Peyer's patch (tissue), 4 donors: Measurements from ENCODE around the gene GPS1. TPM values are rescaled to one million over a fixed set of nuclear protein-coding genes. Genes with fewer than 3 reads are reported as not detected.
A peak's percentile ranks its signal among the peaks of the same experiment; 100 is the strongest.

Experiments used
- DNase-seq, 3 donors: peaks; one replicate each; pipeline ENCODE4 v3.0.0-alpha.2; 2017 to 2019
- H3K27ac ChIP-seq, 4 donors: fragments of 200-600 bp; sonication (generic); one replicate each; pipeline ENCODE4 v1.5.1; 2016 to 2019
- H3K27me3 ChIP-seq, 2 donors: fragments of 200-600 bp; sonication (generic); one replicate each; pipeline ENCODE4 v1.5.1; 2019
- H3K36me3 ChIP-seq, 3 donors: fragments of 200-600 bp; sonication (generic); one replicate each; pipeline ENCODE4 v1.5.1; 2016 to 2019
- H3K4me1 ChIP-seq, 4 donors: fragments of 200-600 bp; sonication (generic); one replicate each; pipeline ENCODE4 v1.5.1; 2016 to 2019
- H3K4me3 ChIP-seq, 4 donors: fragments of 200-600 bp; sonication (generic); 1 replicate in 3 of 4; 2 replicates in 1 of 4; pipeline ENCODE4 v1.5.1; 2016 to 2019; ENCODE audit warnings: mild to moderate bottlenecking in 1 of 4
- H3K9me3 ChIP-seq, 4 donors: fragments of 200-600 bp; sonication (generic); one replicate each; pipeline ENCODE4 v1.5.1; 2016 to 2019; ENCODE audit warnings: mild to moderate bottlenecking in 1 of 4
- CTCF ChIP-seq, 6 experiments: fragments of 450-650 bp in 4 of 6; fragments of 200-600 bp in 2 of 6; sonication (generic) in 1 of 6; IDR thresholded peaks; one replicate each; pipeline ENCODE4 v1.5.1; 2017 to 2019; ENCODE audit warnings: antibody characterized with exemption in 6 of 6, mild to moderate bottlenecking in 3 of 6, moderate library complexity in 1 of 6
- POLR2A ChIP-seq, 2 donors: fragments of 450-650 bp; IDR thresholded peaks; one replicate each; pipeline ENCODE4 v1.5.1; 2017; ENCODE audit warnings: antibody characterized with exemption in 2 of 2, mild to moderate bottlenecking in 2 of 2, moderate library complexity in 2 of 2
- total RNA-seq, 4 donors: library from RNA; depleted of rRNA; stranded (reverse); fragments of >200 nt; gene quantifications; one replicate each; pipeline ENCODE4 v1.1.0, GENCODE V29; 2016

GPS1 gene
- total RNA-seq, 4 donors from 2014 or later: 69.2 to 138 (median 88.5) TPM

- Histone ChIP-seq H3K27ac (peak overlapping the region in 2 of 4 donors; percentile 85 to 92), H3K9me3 (no peaks in the 10 kb centered on the region), H3K27me3 (no peaks in the 10 kb centered on the region), H3K4me3 (no peak overlapping the region), H3K36me3 (no peaks in the 10 kb centered on the region), H3K4me1 (peaks cover 0 to 43% (median 28%) of the 10 kb centered on the region in 4 donors)
- DNase-seq: no peak
- TF ChIP-seq POLR2A (IDR thresholded peaks at IDR 0.05) (no peak), CTCF (IDR thresholded peaks at IDR 0.05) (no peak)
These were observed 49.0 kb downstream of the GPS1 start for GRCh38 chr17:82100502-82101298.

- Histone ChIP-seq H3K27ac (peak overlapping the region in 1 of 4 donors; percentile 92), H3K4me1 (peaks cover 5 to 45% (median 32%) of the 10 kb centered on the region in 4 donors), H3K27me3 (no peaks in the 10 kb centered on the region), H3K36me3 (no peaks in the 10 kb centered on the region), H3K4me3 (no peak overlapping the region), H3K9me3 (no peaks in the 10 kb centered on the region)
- TF ChIP-seq CTCF (IDR thresholded peaks at IDR 0.05) (no peak), POLR2A (IDR thresholded peaks at IDR 0.05) (no peak)
- no peak for DNase-seq
These were observed 49.6 kb downstream of the GPS1 start for GRCh38 chr17:82101301-82101715.

GRCh38 chr17:82101767-82102679, 50.3 kb downstream of the GPS1 start:
- Histone ChIP-seq H3K36me3 (no peaks in the 10 kb centered on the region), H3K27me3 (no peaks in the 10 kb centered on the region), H3K9me3 (no peaks in the 10 kb centered on the region), H3K4me1 (peaks cover 13 to 44% (median 32%) of the 10 kb centered on the region in 4 donors), H3K27ac (no peak overlapping the region), H3K4me3 (no peak overlapping the region)
- no peak for TF ChIP-seq CTCF (IDR thresholded peaks at IDR 0.05)
- TF ChIP-seq POLR2A (IDR thresholded peaks at IDR 0.05): no peak
- no peak for DNase-seq

DNA sequence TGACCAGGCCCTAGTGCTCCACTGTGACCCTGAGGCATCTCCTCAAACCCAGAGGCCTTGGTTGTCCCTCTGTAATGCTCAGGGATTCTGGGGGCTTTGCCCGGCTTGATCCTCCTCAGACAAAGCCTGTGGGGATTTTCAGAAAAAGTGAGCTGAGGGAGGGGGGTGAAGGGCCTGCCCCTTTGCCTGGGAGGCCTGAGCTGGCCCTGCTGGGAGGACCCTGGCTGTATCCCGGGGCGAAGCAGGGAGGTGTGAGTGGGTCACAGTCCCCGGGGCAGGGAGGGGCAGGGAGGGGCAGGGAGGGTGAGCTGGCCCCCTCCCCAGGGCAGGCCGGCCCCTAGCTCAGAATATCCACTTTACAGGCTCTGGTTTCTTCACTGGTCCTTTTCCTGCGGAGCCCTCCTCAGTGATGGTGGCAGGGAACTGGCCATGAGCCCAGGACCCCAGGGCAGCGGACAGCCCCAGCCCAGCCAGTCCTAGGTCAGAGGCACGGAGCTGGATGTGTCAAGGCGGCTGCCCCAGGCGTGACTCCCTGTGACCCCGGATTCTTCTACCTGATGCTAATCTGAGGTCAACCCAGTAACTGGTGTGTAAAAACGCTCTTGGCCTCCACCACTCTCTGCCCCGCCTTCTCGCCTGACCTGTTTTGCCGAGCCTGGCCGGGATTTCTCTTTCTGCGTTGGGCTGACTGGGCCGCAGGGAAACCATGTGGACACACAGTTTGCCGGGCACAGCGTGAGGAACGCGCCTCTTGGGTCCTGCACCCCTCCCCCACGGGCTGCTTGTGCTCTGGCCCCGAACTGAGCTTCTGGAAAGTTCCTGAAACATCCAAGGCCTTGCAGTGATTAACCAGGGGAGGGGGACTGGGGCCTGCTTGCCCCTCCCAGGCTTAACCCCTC, 52.1 kb downstream of the GPS1 start:
- Histone ChIP-seq H3K4me1 (peaks cover 13 to 43% (median 30%) of the 10 kb centered on the region in 4 donors), H3K9me3 (no peaks in the 10 kb centered on the region), H3K27ac (peak overlapping the region in 3 of 4 donors; percentile 2 to 43 (median 3)), H3K4me3 (no peak overlapping the region), H3K36me3 (no peaks in the 10 kb centered on the region), H3K27me3 (no peaks in the 10 kb centered on the region)
- no peak for DNase-seq
- TF ChIP-seq CTCF (IDR thresholded peaks at IDR 0.05) (no peak), POLR2A (IDR thresholded peaks at IDR 0.05) (no peak)
